Stimulated activated CD8-positive, alpha-beta memory T cell treated with anti-CD3 and anti-CD28 coated beads, Interleukin-4, amount 100 ng/mL, for 4 hours (primary cell): ENCODE measurements around the gene TBC1D19.

ENCODE experiments used
- DNase-seq, 2 donors: peaks; one replicate each; pipeline ENCODE4 v3.0.0-alpha.2; 2020; ENCODE audit warnings: low read depth in 2 of 2, low spot score in 1 of 2

Gene TBC1D19

DNA sequence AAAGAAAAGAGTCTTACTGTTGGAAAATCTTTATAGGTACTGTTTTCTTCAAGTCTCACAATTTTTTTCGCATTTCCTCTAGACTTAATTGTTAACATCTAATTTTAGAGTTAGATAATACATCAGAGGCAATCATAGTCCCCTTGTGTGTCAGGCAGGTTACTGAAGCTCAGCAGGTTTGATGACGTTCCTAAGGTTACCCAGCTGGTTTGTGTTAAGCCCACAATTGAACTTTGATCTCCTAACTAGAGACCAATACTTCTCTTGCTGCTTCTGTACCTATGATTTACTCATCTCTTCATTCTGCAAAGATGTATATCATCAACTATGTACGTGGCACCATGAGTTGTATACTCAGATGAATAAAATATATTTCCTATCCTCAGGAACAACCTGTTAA lies 145.1 kb downstream of the TBC1D19 start:
- DNase-seq: no peak

DNA sequence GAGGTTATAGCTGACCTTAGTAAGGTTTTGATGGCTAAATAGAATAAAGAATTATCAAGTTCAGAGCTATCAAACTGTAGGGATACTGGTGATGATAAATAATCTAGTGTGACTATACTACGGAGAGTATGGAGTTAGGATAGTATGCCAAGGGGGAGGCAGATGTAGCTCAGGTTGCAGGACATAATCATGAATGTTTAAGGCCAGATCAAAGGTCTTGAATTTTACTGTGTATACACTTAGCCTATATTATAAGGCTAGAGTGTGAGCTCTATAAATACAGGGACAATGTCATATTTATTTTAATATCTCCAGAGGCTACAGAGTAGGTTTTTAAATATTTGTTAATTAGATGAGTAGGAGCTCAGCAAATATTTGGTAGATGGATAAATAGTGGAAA lies 145.7 kb downstream of the TBC1D19 start:
- no peak for DNase-seq

- DNase-seq: no peak
Measured at GRCh38 chr4:26731351-26732035, 147.6 kb downstream of the TBC1D19 start.

DNA sequence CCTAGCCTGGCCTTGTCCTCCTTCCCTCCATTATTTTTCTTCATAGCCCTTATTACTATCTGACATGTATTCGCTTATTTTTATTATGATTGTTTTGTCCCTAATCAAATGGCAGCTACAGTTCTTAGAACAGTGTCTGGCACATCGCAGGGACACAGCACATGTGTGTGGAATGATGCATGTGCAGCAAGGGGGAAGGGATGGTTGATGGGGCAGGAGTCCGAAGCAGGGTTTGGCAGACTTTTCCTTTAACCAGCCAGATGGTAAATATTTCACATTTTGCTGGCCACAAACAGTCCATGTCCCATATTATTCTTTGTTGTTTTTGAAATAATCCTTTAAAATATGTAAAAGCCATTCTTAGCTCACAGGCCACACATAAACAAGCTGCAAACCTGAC lies 148.5 kb downstream of the TBC1D19 start:
- no peak for DNase-seq

DNA sequence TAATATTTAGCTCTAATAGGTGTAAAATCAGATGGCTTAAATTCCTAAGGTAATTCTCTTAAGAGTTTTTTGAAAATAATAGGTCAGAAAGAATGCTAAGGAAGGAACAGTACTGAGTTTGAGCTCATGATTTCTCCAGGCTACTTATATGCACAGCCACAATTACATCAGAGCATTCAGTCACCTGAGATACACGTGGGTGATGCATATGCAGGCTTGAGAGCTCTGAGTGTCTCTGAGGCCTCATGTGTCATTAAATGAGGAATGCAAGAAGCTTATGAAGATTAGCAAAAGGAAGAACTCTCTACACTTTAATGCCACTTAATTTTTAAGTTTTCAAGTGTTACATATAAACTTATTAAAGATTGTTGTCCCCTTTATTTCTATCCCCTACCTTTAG lies 152.7 kb downstream of the TBC1D19 start:
- DNase-seq: no peak

DNA sequence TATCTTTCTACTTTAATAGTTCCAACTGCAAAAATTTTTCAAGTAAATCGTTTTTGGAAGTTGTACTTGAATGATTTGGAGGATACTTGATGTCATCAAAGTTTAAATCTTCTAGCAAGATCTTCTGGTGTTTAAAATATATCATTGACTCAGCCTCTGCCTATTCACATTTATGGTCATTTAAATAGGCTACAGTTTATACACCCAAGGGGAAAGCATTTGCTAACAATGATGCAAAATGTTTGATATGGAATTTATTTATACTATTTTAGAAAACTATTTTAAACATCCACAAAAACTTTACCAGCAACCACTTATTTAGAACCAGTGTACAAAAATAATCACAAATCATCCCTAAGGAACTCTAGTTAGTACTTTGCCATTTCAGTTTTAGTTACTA lies 153.5 kb downstream of the TBC1D19 start:
- no peak for DNase-seq

GRCh38 chr4:26741491-26741871 lies 157.6 kb downstream of the TBC1D19 start:
- DNase-seq: no peak

GRCh38 chr4:26746802-26747213 lies 162.9 kb downstream of the TBC1D19 start:
- no peak for DNase-seq

- no peak for DNase-seq
Measured at GRCh38 chr4:26748811-26749210, 164.9 kb downstream of the TBC1D19 start.

- no peak for DNase-seq
Measured at GRCh38 chr4:26749867-26750266, 166.0 kb downstream of the TBC1D19 start.

DNA sequence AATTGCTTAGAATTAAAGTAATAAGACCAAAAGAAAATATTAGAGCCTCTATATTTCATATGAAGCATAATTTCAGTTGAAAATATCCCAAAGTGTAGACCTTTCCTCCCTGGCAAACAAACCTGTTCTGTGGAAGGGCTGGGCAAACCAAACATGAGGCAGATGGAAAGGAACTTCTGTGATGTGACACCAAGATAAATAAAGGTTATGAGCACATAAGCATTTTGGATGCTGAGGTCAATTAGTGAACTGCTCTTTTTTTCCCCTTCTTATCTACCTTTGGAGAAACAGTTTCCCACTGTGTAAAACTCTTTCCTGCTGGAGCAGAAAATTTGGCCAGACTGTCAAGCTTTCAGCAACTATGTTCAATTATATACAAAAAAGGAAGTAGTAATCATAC lies 167.1 kb downstream of the TBC1D19 start:
- no peak for DNase-seq

GRCh38 chr4:26751838-26752237 lies 168.0 kb downstream of the TBC1D19 start:
- DNase-seq: no peak

DNA sequence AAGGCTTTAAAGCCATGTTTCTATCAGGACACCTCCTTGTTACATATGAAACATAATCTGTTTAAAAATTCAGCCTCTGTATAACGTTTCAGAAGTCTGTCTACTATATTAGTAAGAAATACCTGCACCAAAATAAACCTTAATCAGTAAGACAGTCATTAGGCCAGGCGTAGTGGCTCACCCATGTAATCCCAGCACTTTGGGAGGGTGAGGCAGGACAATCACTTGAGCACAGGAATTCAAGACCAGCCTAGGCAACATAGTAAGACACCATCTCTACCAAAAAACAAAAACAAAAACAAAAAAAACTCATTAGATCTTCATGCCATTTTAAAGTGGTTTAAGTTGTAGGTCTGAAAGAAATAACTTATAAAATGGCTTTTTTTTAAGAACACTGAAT lies 169.3 kb downstream of the TBC1D19 start:
- no peak for DNase-seq

GRCh38 chr4:26753617-26754016 lies 169.7 kb downstream of the TBC1D19 start:
- no peak for DNase-seq

GRCh38 chr4:26757751-26758150 lies 173.9 kb downstream of the TBC1D19 start:
- DNase-seq: no peak

DNA sequence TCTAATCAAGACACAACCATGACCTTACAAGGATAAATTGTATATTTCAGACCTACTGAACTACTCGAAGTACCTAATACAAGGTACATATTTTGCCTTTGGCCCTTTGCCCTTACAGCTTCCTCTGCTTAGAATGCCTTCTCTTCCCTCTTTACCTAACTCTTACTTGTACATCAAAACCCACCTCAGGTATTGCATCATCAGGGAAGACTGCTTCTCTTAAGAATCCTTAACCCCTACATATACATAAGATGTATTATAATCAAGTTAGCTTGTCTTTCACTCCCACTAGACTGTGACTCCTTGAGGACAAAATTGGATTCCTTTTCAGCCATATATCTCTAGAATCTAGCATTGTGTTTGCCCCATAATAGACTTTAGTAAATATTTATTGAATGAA lies 175.0 kb downstream of the TBC1D19 start:
- no peak for DNase-seq

GRCh38 chr4:26762650-26763049 lies 178.8 kb downstream of the TBC1D19 start:
- DNase-seq: no peak

DNA sequence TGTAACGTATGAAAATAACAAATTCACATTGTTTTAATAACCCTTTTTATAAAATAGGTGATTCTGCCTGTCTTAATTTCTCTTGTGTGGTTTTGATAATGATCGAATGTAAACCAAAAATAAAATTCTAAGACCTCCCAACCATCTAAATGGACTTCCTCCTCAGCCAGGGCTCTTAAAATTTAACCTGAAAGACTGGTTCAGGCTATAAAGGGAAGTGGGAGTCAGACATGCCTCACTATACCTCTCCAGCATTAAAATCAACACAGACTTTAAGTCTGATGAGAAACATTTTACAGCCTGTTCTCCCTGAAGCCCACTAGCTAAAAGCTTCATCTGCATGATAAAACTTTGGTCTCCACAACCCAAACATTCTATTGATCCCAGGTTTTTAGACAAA lies 179.2 kb downstream of the TBC1D19 start:
- no peak for DNase-seq

GRCh38 chr4:26763648-26764047 lies 179.8 kb downstream of the TBC1D19 start:
- DNase-seq: no peak

DNA sequence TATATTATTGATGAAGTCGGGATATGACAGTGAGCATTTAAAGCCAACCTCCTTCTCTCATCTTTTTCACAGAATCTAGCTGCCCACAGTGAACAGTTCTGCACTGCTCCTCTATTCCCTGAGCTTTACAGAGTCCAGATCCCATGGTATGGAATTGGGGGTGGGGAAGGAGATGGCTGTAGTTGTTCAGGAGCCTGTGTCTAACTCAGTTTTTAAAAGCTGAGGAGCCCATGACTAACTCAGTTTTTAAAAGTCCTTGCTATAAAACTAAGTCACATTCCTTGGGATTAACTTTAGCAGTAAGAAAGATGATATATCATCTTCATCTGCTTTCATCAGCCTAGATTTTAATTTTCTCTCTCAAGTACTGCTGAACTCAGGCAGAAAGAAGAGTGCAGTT lies 180.3 kb downstream of the TBC1D19 start:
- no peak for DNase-seq

DNA sequence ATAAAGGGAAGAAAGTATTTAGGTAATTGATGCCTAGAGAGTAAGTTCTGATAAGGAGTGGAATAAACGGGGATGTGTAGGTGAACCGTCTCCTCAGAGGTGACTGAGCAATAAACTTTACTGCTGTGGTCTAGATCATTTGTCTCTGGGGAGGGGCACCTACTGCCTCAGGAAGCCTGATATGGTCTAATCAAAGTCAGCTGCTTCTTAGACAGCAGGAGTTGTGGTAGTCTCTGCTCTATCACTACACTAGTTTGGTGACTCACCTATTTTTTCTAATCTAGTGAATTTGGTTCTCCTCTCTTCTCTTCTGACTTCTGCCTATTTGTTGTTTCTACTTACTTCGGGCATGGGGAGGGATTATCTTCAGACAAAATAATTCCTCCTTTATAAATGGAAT lies 181.6 kb downstream of the TBC1D19 start:
- no peak for DNase-seq

GRCh38 chr4:26766141-26766540 lies 182.3 kb downstream of the TBC1D19 start:
- no peak for DNase-seq

- no peak for DNase-seq
Measured at GRCh38 chr4:26772096-26772873, 188.4 kb downstream of the TBC1D19 start.
